Duodenal mucosa (tissue), 2 donors: Measurements from ENCODE around the gene DDT.
"Not testable (repeated sequence)": the region's sequence is repeated elsewhere in the genome, so short reads cannot be mapped to it uniquely, and the experiment has no call there.

Experiments
- H3K27ac ChIP-seq: one replicate; pipeline ENCODE4 v1.7.0; 2013; ENCODE audit warnings: low read depth, low read length
- H3K27me3 ChIP-seq, 2 donors: one replicate each; pipeline ENCODE4 v1.7.0; 2013; ENCODE audit warnings: low read length in 2 of 2, control low read depth in 1 of 2; ENCODE audit not compliant: insufficient read depth in 2 of 2, control insufficient read depth in 1 of 2
- H3K36me3 ChIP-seq, 2 donors: one replicate each; pipeline ENCODE4 v1.7.0; 2013; ENCODE audit warnings: low read length in 2 of 2, control low read depth in 1 of 2; ENCODE audit not compliant: insufficient read depth in 2 of 2, control insufficient read depth in 1 of 2
- H3K4me1 ChIP-seq, 2 donors: one replicate each; pipeline ENCODE4 v1.7.0; 2013; ENCODE audit warnings: low read length in 2 of 2, control low read depth in 1 of 2; ENCODE audit not compliant: insufficient read depth in 2 of 2, control insufficient read depth in 1 of 2
- H3K4me3 ChIP-seq, 2 donors: one replicate each; pipeline ENCODE4 v1.7.0; 2013; ENCODE audit warnings: low read length in 2 of 2, low read depth in 1 of 2
- H3K9ac ChIP-seq, 2 donors: one replicate each; pipeline ENCODE4 v1.7.0; 2013; ENCODE audit warnings: low read length in 2 of 2, low read depth in 1 of 2
- H3K9me3 ChIP-seq, 2 donors: one replicate each; pipeline ENCODE4 v1.7.0; 2013; ENCODE audit warnings: low read length in 2 of 2, control low read depth in 1 of 2; ENCODE audit not compliant: control insufficient read depth in 1 of 2

The DDT gene

GRCh38 chr22:23974345-23974744 lies at the start of gene DDT:
Gene DDT, minus strand, starts transcription at chr22:23974441. Its CDS starts 27 bp downstream, at chr22:23974414.
- not testable (repeated sequence) for H3K9me3 ChIP-seq, H3K4me3 ChIP-seq, H3K27ac ChIP-seq

DNA sequence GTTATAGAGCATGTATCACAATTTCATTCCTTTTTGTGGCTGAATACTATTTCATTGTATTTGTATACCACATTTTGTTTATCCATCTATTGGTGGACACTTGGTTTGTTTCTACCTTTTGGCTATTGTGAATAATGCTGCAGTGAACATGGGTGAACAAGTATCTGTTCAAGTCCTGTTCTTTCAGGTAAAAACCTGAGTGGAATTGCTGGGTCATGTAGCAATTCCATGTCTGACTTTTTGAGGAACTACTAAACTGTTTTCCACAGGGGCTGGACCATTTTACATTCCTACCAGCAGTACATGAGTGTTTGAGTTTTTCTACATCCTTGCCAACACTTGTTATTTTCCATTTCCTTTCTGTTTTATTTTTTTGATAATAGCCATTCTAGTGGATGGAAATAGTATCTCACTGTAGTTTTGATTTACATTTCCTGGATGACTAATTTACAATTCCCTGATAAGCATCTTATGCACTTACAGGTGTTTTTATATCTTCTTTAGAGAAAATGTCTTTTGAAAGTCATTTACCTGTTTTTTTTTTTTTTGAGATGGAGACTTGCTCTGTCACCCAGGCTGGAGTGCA lies 49.1 kb upstream of the DDT start:
- Histone ChIP-seq H3K9ac (no peak overlapping the region), H3K27ac (no peak overlapping the region), H3K4me3 (no peak overlapping the region), H3K36me3 (peaks cover 0 to 9% of the 10 kb centered on the region in 2 donors), H3K4me1 (peaks cover 0 to 5% of the 10 kb centered on the region in 2 donors), H3K27me3 (no peaks in the 10 kb centered on the region), H3K9me3 (no peaks in the 10 kb centered on the region)

More at GRCh38 chr22:23974345-23974744, at the start of gene DDT:
- H3K27me3 ChIP-seq, H3K9ac ChIP-seq: not testable (repeated sequence)
- peaks cover 0 to 17% of the 10 kb centered on the region in 2 donors for H3K4me1 ChIP-seq
- H3K36me3 ChIP-seq: peaks cover 22 to 26% of the 10 kb centered on the region in 2 donors

DNA sequence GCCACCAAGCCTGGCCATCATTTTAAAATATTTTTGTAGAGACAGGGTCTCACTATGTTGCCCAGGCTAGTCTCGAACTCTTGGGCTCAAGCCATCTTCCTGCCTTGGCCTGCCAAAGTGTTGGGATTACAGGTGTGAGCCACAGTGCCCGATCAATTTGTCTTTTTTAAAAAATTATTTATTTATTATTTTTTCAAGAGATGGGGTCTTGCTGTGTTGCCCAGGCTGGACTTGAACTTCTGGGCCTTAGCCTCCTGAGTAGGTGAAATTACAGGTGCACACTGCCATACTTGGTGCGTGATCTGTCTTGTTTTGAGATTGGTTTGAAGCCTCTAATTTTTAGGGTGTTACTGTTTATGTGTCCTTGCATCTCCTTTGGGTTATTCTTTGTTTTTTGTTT lies 47.1 kb upstream of the DDT start:
- Histone ChIP-seq H3K9me3 (no peaks in the 10 kb centered on the region), H3K27ac (no peak overlapping the region), H3K9ac (no peak overlapping the region), H3K4me3 (no peak overlapping the region), H3K27me3 (no peaks in the 10 kb centered on the region), H3K36me3 (peaks cover 0 to 9% of the 10 kb centered on the region in 2 donors), H3K4me1 (peaks cover 0 to 5% of the 10 kb centered on the region in 2 donors)

GRCh38 chr22:24016156-24016555 lies 41.9 kb upstream of the DDT start:
- Histone ChIP-seq H3K4me1 (peaks cover 0 to 13% of the 10 kb centered on the region in 2 donors), H3K27ac (no peak overlapping the region), H3K36me3 (no peaks in the 10 kb centered on the region), H3K9ac (no peak overlapping the region), H3K9me3 (no peaks in the 10 kb centered on the region), H3K4me3 (no peak overlapping the region), H3K27me3 (no peaks in the 10 kb centered on the region)

GRCh38 chr22:24011735-24012068 lies 37.5 kb upstream of the DDT start:
- H3K27me3 ChIP-seq: no peaks in the 10 kb centered on the region
- peaks cover 16 to 35% of the 10 kb centered on the region in 2 donors for H3K4me1 ChIP-seq
- no peaks in the 10 kb centered on the region for H3K9me3 ChIP-seq
- no peaks in the 10 kb centered on the region for H3K36me3 ChIP-seq
- H3K4me3 ChIP-seq: peak overlapping the region; percentile 97 to 98
- peak overlapping the region; percentile 75 for H3K27ac ChIP-seq
- peak overlapping the region; percentile 69 to 88 for H3K9ac ChIP-seq

DNA sequence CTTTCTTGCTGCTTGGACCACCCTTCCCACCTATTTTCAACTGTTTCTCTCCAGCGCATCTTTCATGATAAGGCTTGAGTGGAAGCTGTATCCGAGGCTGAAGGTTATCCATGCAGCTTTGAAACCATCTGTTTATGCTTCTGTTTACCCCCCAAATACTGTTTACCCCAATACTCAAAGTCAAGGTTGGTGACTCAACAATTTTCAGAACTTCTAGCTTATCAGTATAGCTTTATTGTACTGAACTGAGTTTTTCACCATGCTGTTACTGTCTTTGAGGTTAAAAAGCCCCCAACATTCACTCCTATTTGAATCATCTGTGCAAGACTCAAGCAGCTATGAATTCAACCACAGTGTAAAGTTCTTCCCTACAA lies 35.8 kb upstream of the DDT start:
- peaks cover 16 to 35% of the 10 kb centered on the region in 2 donors for H3K4me1 ChIP-seq
- H3K27me3 ChIP-seq: no peaks in the 10 kb centered on the region
- no peak overlapping the region for H3K4me3 ChIP-seq
- no peak overlapping the region for H3K27ac ChIP-seq
- H3K9ac ChIP-seq: peak overlapping the region in 1 of 2 donors; percentile 14
- no peaks in the 10 kb centered on the region for H3K9me3 ChIP-seq
- no peaks in the 10 kb centered on the region for H3K36me3 ChIP-seq

- Histone ChIP-seq H3K4me1 (peaks cover 16 to 35% of the 10 kb centered on the region in 2 donors), H3K27me3 (no peaks in the 10 kb centered on the region), H3K9me3 (no peaks in the 10 kb centered on the region), H3K27ac (no peak overlapping the region), H3K9ac (peak overlapping the region in 1 of 2 donors; percentile 14), H3K36me3 (no peaks in the 10 kb centered on the region), H3K4me3 (no peak overlapping the region)
Observed at GRCh38 chr22:24009227-24010017, 35.2 kb upstream of the DDT start.

DNA sequence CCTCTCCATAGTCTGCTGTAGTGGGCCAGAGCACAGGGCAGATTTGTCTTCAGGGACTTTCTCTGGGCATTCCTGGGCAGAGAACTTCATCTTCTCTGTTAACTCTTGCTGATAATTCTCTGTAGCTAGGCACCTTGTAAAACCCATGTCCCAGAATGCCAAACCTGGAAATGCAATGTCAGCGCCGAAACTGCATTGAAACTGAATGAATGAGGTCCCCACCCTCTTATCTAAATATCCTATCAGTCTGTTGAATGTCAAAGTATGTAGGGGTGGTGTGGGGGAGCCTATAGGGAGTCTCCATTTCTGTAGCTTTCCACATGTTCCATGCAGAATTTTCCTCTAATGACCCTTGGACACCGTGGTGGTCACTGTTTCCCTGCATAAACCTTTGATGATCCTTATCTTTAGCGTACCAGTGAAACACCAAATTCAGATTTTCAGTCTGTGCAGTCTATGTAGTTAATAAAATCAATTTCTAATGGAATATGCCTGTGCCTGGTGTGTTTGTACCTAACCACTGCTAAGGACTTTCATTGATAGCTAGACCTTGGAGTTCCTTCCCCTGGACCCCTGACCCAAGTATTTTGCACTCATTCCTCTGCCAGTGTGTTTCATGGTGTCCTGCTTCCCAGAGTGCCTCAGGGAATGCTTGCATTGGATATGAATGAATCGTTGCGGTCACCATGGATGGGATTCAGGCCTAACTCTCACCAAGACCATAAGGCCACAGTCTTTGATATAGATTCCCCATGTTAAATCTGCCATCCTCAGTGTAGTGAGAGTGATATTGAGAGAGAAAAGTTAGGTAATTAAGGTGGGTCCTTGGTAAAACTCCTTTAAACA lies 34.4 kb upstream of the DDT start:
- Histone ChIP-seq H3K9ac (no peak overlapping the region), H3K36me3 (no peaks in the 10 kb centered on the region), H3K27me3 (no peaks in the 10 kb centered on the region), H3K27ac (no peak overlapping the region), H3K4me3 (no peak overlapping the region), H3K9me3 (no peaks in the 10 kb centered on the region), H3K4me1 (peaks cover 16 to 35% of the 10 kb centered on the region in 2 donors)

GRCh38 chr22:24008022-24008283 lies 33.7 kb upstream of the DDT start:
- Histone ChIP-seq H3K4me3 (no peak overlapping the region), H3K9me3 (no peaks in the 10 kb centered on the region), H3K9ac (no peak overlapping the region), H3K27me3 (no peaks in the 10 kb centered on the region), H3K27ac (no peak overlapping the region), H3K36me3 (no peaks in the 10 kb centered on the region), H3K4me1 (peaks cover 16 to 35% of the 10 kb centered on the region in 2 donors)
